Liver (tissue), 9 donors: ENCODE results near the gene SYNDIG1. TPM values are rescaled to one million over a fixed set of nuclear protein-coding genes. Genes with fewer than 3 reads are reported as not detected.

Experiments
- DNase-seq: peaks from one replicate; pipeline ENCODE4 v3.0.0-alpha.2; 2017; ENCODE audit warnings: low spot score
- H3K27ac ChIP-seq, 2 donors: one replicate each; pipeline ENCODE4 v1.7.0; 2013; ENCODE audit warnings: inconsistent platforms in 2 of 2, low read length in 2 of 2, control low read depth in 1 of 2, low read depth in 1 of 2, mild to moderate bottlenecking in 1 of 2
- H3K27me3 ChIP-seq, 4 donors: one replicate each; pipeline versions ENCODE4 v1.6.1 to v1.7.0; 2013; ENCODE audit warnings: low read length in 3 of 4, inconsistent platforms in 1 of 4, mild to moderate bottlenecking in 1 of 4, moderate library complexity in 1 of 4; ENCODE audit not compliant: control insufficient read depth in 4 of 4, insufficient read depth in 4 of 4
- H3K36me3 ChIP-seq, 4 donors: one replicate each; pipeline versions ENCODE4 v1.6.1 to v1.7.0; 2013; ENCODE audit warnings: low read length in 3 of 4, mild to moderate bottlenecking in 3 of 4, low read depth in 1 of 4, moderate library complexity in 1 of 4; ENCODE audit not compliant: control insufficient read depth in 4 of 4, insufficient read depth in 3 of 4
- H3K4me1 ChIP-seq, 4 donors: one replicate each; pipeline versions ENCODE4 v1.6.1 to v1.7.0; 2013; ENCODE audit warnings: low read length in 3 of 4, mild to moderate bottlenecking in 3 of 4, moderate library complexity in 1 of 4; ENCODE audit not compliant: control insufficient read depth in 4 of 4, insufficient read depth in 4 of 4
- H3K4me3 ChIP-seq, 3 donors: one replicate each; pipeline versions ENCODE4 v1.6.1 to v1.7.0; 2013; ENCODE audit warnings: low read length in 3 of 3, control low read depth in 1 of 3, low read depth in 1 of 3, mild to moderate bottlenecking in 1 of 3
- H3K9ac ChIP-seq, 2 donors: one replicate each; pipeline ENCODE4 v1.7.0; 2013; ENCODE audit warnings: low read length in 2 of 2, mild to moderate bottlenecking in 2 of 2, moderate library complexity in 2 of 2, control low read depth in 1 of 2, low read depth in 1 of 2
- H3K9me3 ChIP-seq, 4 donors: one replicate each; pipeline versions ENCODE4 v1.6.1 to v1.7.0; 2013; ENCODE audit warnings: low read length in 3 of 4; ENCODE audit not compliant: control insufficient read depth in 4 of 4
- EGR1 ChIP-seq, 2 donors: IDR thresholded peaks; 2 replicates each; pipeline ENCODE4 v1.6.1; 2016 to 2018; ENCODE audit warnings: antibody characterized with exemption in 2 of 2, low read depth in 2 of 2
- FOXA1 ChIP-seq: IDR thresholded peaks from 2 replicates; pipeline ENCODE4 v1.6.1; 2016; ENCODE audit warnings: antibody characterized with exemption
- FOXA2 ChIP-seq: IDR thresholded peaks from 2 replicates; pipeline ENCODE4 v1.6.1; 2016; ENCODE audit warnings: antibody characterized with exemption
- GABPA ChIP-seq, 2 donors: IDR thresholded peaks in 1 of 2; conservative IDR thresholded peaks in 1 of 2; 2 replicates each; pipeline ENCODE4 v1.6.1; 2016; ENCODE audit warnings: antibody characterized with exemption in 2 of 2, mild to moderate bottlenecking in 1 of 2, moderate library complexity in 1 of 2
- HNF4A ChIP-seq, 2 donors: conservative IDR thresholded peaks; 2 replicates each; pipeline ENCODE4 v1.6.1; 2016; ENCODE audit warnings: antibody characterized with exemption in 2 of 2, mild to moderate bottlenecking in 2 of 2
- HNF4G ChIP-seq: IDR thresholded peaks from 2 replicates; pipeline ENCODE4 v1.6.1; 2016; ENCODE audit warnings: antibody characterized with exemption
- JUND ChIP-seq, 2 donors: IDR thresholded peaks; 2 replicates each; pipeline ENCODE4 v1.6.1; 2016; ENCODE audit warnings: antibody characterized with exemption in 2 of 2
- NR2F2 ChIP-seq: IDR thresholded peaks from 2 replicates; pipeline ENCODE4 v1.6.1; 2016; ENCODE audit warnings: antibody characterized with exemption
- RAD21 ChIP-seq, 2 donors: IDR thresholded peaks; 2 replicates each; pipeline ENCODE4 v1.6.1; 2016; ENCODE audit warnings: antibody characterized with exemption in 2 of 2, mild to moderate bottlenecking in 2 of 2
- RXRA ChIP-seq, 2 donors: IDR thresholded peaks; 2 replicates each; pipeline ENCODE4 v1.6.1; 2017 to 2018; ENCODE audit warnings: antibody characterized with exemption in 2 of 2, mild to moderate bottlenecking in 1 of 2
- SP1 ChIP-seq: IDR thresholded peaks from 2 replicates; pipeline ENCODE4 v1.6.1; 2018; ENCODE audit warnings: antibody characterized with exemption, mild to moderate bottlenecking
- TAF1 ChIP-seq: conservative IDR thresholded peaks from 2 replicates; pipeline ENCODE4 v1.6.1; 2016; ENCODE audit warnings: antibody characterized with exemption, mild to moderate bottlenecking
- YY1 ChIP-seq: IDR thresholded peaks from 2 replicates; pipeline ENCODE4 v1.6.1; 2016; ENCODE audit warnings: antibody characterized with exemption, mild to moderate bottlenecking
- ZBTB33 ChIP-seq: IDR thresholded peaks from 2 replicates; pipeline ENCODE4 v1.6.1; 2016; ENCODE audit warnings: antibody characterized with exemption
- WGBS: extraction: QIAGEN DNeasy Blood & Tissue Kit; methylation state at CpG from one replicate; pipeline ENCODE4 v1.1.7; 2013; 5-methylcytosine and 5-hydroxymethylcytosine counted together
- polyA plus RNA-seq, 2 donors: library from polyadenylated mRNA; stranded (reverse) in 1 of 2; unstranded in 1 of 2; fragments of 200-250 nt in 1 of 2; fragments of >200 nt in 1 of 2; fragmentation: Nextera tagmentation in 1 of 2; extraction: Ambion mirVana in 1 of 2; gene quantifications; one replicate each; pipeline versions ENCODE4 v1.2.1 to v1.2.3, GENCODE V29; 2013 to 2015
- total RNA-seq, 2 donors: library from RNA; depleted of rRNA; stranded (reverse); fragments of >200 nt; gene quantifications; one replicate each; pipeline ENCODE4 v1.2.3, GENCODE V29; 2014
- TF ChIP-seq, protein P1 (sequence below): IDR thresholded peaks from 2 replicates; pipeline ENCODE4 v1.6.1; 2016; ENCODE audit warnings: antibody characterized with exemption
- TF ChIP-seq, protein P2 (sequence below): IDR thresholded peaks from 2 replicates; pipeline ENCODE4 v1.6.1; 2016; ENCODE audit warnings: antibody characterized with exemption
- TF ChIP-seq, protein P3 (sequence below): fragments of 150-350 bp; IDR thresholded peaks from 2 replicates; pipeline ENCODE4 v1.5.1; 2017; ENCODE audit warnings: improper control_type of control experiment, low read depth, low read length; ENCODE audit not compliant: missing input control
- TF ChIP-seq, protein P4 (sequence below): IDR thresholded peaks from 2 replicates; pipeline ENCODE4 v1.6.1; 2016; ENCODE audit warnings: antibody characterized with exemption, mild to moderate bottlenecking
- donor health status: healthy.
- donor health status: healthy.
- donor health status: healthy.
- donor health status: healthy.
- donor health status: healthy.

The SYNDIG1 gene
- total and polyA plus RNA-seq, 4 donors, result 0.05 to 0.08 TPM; not detected in 2

- Histone ChIP-seq H3K27me3 (peaks cover 0 to 2% (median 0%) of the 10 kb centered on the region in 4 donors), H3K36me3 (no peaks in the 10 kb centered on the region), H3K4me3 (no peak overlapping the region), H3K4me1 (no peaks in the 10 kb centered on the region), H3K9me3 (peaks cover 0 to 2% (median 0%) of the 10 kb centered on the region in 4 donors), H3K9ac (no peak overlapping the region), H3K27ac (no peak overlapping the region)
- WGBS, result 80% methylated on average over 5 of the region's 5 CpGs
- TF ChIP-seq NR2F2, result no peak
- no peak for TF ChIP-seq JUND (IDR thresholded peaks at IDR 0.05)
- TF ChIP-seq, protein P1, sequence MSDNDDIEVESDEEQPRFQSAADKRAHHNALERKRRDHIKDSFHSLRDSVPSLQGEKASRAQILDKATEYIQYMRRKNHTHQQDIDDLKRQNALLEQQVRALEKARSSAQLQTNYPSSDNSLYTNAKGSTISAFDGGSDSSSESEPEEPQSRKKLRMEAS, result no peak
- TF ChIP-seq, protein P2, sequence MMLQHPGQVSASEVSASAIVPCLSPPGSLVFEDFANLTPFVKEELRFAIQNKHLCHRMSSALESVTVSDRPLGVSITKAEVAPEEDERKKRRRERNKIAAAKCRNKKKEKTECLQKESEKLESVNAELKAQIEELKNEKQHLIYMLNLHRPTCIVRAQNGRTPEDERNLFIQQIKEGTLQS, result no peak
- TF ChIP-seq, protein P3, sequence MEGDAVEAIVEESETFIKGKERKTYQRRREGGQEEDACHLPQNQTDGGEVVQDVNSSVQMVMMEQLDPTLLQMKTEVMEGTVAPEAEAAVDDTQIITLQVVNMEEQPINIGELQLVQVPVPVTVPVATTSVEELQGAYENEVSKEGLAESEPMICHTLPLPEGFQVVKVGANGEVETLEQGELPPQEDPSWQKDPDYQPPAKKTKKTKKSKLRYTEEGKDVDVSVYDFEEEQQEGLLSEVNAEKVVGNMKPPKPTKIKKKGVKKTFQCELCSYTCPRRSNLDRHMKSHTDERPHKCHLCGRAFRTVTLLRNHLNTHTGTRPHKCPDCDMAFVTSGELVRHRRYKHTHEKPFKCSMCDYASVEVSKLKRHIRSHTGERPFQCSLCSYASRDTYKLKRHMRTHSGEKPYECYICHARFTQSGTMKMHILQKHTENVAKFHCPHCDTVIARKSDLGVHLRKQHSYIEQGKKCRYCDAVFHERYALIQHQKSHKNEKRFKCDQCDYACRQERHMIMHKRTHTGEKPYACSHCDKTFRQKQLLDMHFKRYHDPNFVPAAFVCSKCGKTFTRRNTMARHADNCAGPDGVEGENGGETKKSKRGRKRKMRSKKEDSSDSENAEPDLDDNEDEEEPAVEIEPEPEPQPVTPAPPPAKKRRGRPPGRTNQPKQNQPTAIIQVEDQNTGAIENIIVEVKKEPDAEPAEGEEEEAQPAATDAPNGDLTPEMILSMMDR, result no peak
- TF ChIP-seq HNF4A (conservative IDR thresholded peaks at IDR 0.05), result no peak
- no peak for TF ChIP-seq HNF4G
- TF ChIP-seq FOXA1, result no peak
- TF ChIP-seq RXRA (IDR thresholded peaks at IDR 0.05), result no peak
- TF ChIP-seq GABPA (IDR thresholded peaks at IDR 0.05 in 1 of 2, conservative IDR thresholded peaks at IDR 0.05 in 1 of 2), result no peak
- no peak for TF ChIP-seq RAD21 (IDR thresholded peaks at IDR 0.05)
- TF ChIP-seq, protein P4, sequence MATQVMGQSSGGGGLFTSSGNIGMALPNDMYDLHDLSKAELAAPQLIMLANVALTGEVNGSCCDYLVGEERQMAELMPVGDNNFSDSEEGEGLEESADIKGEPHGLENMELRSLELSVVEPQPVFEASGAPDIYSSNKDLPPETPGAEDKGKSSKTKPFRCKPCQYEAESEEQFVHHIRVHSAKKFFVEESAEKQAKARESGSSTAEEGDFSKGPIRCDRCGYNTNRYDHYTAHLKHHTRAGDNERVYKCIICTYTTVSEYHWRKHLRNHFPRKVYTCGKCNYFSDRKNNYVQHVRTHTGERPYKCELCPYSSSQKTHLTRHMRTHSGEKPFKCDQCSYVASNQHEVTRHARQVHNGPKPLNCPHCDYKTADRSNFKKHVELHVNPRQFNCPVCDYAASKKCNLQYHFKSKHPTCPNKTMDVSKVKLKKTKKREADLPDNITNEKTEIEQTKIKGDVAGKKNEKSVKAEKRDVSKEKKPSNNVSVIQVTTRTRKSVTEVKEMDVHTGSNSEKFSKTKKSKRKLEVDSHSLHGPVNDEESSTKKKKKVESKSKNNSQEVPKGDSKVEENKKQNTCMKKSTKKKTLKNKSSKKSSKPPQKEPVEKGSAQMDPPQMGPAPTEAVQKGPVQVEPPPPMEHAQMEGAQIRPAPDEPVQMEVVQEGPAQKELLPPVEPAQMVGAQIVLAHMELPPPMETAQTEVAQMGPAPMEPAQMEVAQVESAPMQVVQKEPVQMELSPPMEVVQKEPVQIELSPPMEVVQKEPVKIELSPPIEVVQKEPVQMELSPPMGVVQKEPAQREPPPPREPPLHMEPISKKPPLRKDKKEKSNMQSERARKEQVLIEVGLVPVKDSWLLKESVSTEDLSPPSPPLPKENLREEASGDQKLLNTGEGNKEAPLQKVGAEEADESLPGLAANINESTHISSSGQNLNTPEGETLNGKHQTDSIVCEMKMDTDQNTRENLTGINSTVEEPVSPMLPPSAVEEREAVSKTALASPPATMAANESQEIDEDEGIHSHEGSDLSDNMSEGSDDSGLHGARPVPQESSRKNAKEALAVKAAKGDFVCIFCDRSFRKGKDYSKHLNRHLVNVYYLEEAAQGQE, result no peak
- TF ChIP-seq SP1, result no peak
- no peak for TF ChIP-seq EGR1 (IDR thresholded peaks at IDR 0.05; ENCODE audit: low read depth in 2 of 2)
- TF ChIP-seq YY1, result no peak
- TF ChIP-seq TAF1, result no peak
- TF ChIP-seq FOXA2, result no peak
- TF ChIP-seq ZBTB33, result no peak
- DNase-seq, result no peak
Measured at GRCh38 chr20:24506696-24507095, 37.3 kb downstream of the SYNDIG1 start.
